GM12865 (cell line): Measurements from ENCODE around the gene RYR1.

Experiments used
- DNase-seq: peaks from one replicate; pipeline ENCODE4 v3.0.0; 2010; ENCODE audit warnings: low read depth
- H3K4me3 ChIP-seq: 2 replicates; pipeline ENCODE4 v1.5.1; 2011; ENCODE audit warnings: mild to moderate bottlenecking, low read depth, low read length, control low read depth
- TF ChIP-seq, protein P1 (sequence below): IDR thresholded peaks from 2 replicates; pipeline ENCODE4 v1.5.1; 2011; ENCODE audit warnings: low read length, control low read depth, low read depth, inconsistent platforms; ENCODE audit not compliant: insufficient read depth; ENCODE audit errors: missing control alignments

RYR1 gene

GRCh38 chr19:38537071-38537936 lies 103.8 kb downstream of the RYR1 start:
- no peak overlapping the region for H3K4me3 ChIP-seq
- DNase-seq: no peak
- TF ChIP-seq, protein P1, sequence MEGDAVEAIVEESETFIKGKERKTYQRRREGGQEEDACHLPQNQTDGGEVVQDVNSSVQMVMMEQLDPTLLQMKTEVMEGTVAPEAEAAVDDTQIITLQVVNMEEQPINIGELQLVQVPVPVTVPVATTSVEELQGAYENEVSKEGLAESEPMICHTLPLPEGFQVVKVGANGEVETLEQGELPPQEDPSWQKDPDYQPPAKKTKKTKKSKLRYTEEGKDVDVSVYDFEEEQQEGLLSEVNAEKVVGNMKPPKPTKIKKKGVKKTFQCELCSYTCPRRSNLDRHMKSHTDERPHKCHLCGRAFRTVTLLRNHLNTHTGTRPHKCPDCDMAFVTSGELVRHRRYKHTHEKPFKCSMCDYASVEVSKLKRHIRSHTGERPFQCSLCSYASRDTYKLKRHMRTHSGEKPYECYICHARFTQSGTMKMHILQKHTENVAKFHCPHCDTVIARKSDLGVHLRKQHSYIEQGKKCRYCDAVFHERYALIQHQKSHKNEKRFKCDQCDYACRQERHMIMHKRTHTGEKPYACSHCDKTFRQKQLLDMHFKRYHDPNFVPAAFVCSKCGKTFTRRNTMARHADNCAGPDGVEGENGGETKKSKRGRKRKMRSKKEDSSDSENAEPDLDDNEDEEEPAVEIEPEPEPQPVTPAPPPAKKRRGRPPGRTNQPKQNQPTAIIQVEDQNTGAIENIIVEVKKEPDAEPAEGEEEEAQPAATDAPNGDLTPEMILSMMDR: no peak

- no peak for DNase-seq
- TF ChIP-seq, protein P1: no peak
- H3K4me3 ChIP-seq: no peak overlapping the region
Measured at GRCh38 chr19:38538386-38538785, 104.9 kb downstream of the RYR1 start.

- TF ChIP-seq, protein P1: no peak
- peak; percentile 43 for DNase-seq
- H3K4me3 ChIP-seq: no peak overlapping the region
Measured at GRCh38 chr19:38538793-38539528, 105.5 kb downstream of the RYR1 start.

GRCh38 chr19:38539751-38540150 lies 106.3 kb downstream of the RYR1 start:
- H3K4me3 ChIP-seq: no peak overlapping the region
- TF ChIP-seq, protein P1: no peak
- DNase-seq: no peak

DNA sequence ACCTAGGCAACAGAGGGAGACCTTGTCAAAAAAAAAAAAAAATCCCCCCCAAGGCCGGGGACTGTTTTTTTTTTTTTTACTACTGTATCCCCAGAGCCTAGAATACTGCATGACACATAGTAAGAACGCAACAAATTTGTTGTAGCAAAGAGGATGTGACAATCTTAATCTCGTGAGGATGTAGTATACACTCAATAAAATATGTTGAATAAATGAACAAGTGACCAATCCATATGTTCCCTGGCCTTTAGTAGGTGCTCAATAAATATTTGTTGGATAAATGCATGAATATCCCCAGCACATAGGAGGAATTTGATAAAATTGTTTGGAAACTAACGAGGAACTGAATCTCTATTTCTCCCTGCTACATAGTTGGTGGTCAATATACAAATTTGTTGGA lies 108.5 kb downstream of the RYR1 start:
- no peak for DNase-seq
- H3K4me3 ChIP-seq: no peak overlapping the region
- TF ChIP-seq, protein P1: no peak

GRCh38 chr19:38543286-38543806 lies 109.9 kb downstream of the RYR1 start:
- H3K4me3 ChIP-seq: no peak overlapping the region
- TF ChIP-seq, protein P1: no peak
- DNase-seq: no peak
